IMR-90 (cell line): Measurements from ENCODE around the gene TEPSIN. TPM values are rescaled to one million over a fixed set of nuclear protein-coding genes. Genes with fewer than 3 reads are reported as not detected.
A peak's percentile ranks its signal among the peaks of the same experiment; 100 is the strongest.

ENCODE experiments used
- ATAC-seq: fragments of 200-7000 bp; cut with Tn5 transposase; 2 replicates; pipeline ENCODE4 v1.9.1; 2020; ENCODE audit warnings: low read depth, mild to moderate bottlenecking, moderate library complexity
- BruUV-seq: library from RNA; stranded (reverse); fragments of 400-500 nt; replicated peaks from 2 replicates; lab custom pipeline; 2021; lab: Mats Ljungman, UMichigan
- CTCF ChIA-PET: fragments of 300-600 bp; formaldehyde crosslinking; extraction: SDS; loops from one replicate; lab custom pipeline; 2021; ENCODE audit warnings: antibody characterized with exemption; lab: Yijun Ruan, JAX
- POLR2A ChIA-PET: fragments of 300-600 bp; sonication (Branson Sonifier 250); formaldehyde crosslinking; loops from one replicate; lab custom pipeline; 2022; ENCODE audit warnings: antibody characterized with exemption; ENCODE audit not compliant: unreplicated experiment; lab: Charles Lee
- DNase-seq: peaks from one replicate; pipeline ENCODE4 v3.0.0; 2013
- H2AFZ ChIP-seq: replicated peaks from 2 replicates; pipeline ENCODE3; 2013; ENCODE audit warnings: low read length, mild to moderate bottlenecking; ENCODE audit not compliant: poor library complexity
- H2AK5ac ChIP-seq: 2 replicates; pipeline ENCODE4 v1.6.1; 2013; ENCODE audit warnings: low read depth, low read length, inconsistent platforms
- H2AK9ac ChIP-seq: replicated peaks from 2 replicates; pipeline ENCODE3; 2013; ENCODE audit warnings: mild to moderate bottlenecking, low read depth, low read length, moderate library complexity; ENCODE audit not compliant: poor library complexity
- H2BK120ac ChIP-seq: 2 replicates; pipeline ENCODE4 v1.6.1; 2013; ENCODE audit warnings: low read depth, low read length, inconsistent platforms
- H2BK15ac ChIP-seq: 3 replicates; pipeline ENCODE4 v1.6.1; 2013; ENCODE audit warnings: low read depth, low read length, inconsistent platforms
- H2BK20ac ChIP-seq: 2 replicates; pipeline ENCODE4 v1.6.1; 2013; ENCODE audit warnings: low read depth, mild to moderate bottlenecking, inconsistent platforms, low read length, moderate library complexity
- H2BK5ac ChIP-seq: 2 replicates; pipeline ENCODE4 v1.6.1; 2013; ENCODE audit warnings: mild to moderate bottlenecking, low read depth, low read length, inconsistent platforms; ENCODE audit not compliant: poor library complexity, severe bottlenecking
- H3K14ac ChIP-seq: replicated peaks from 2 replicates; pipeline ENCODE4 v1.6.1; 2013; ENCODE audit warnings: low read depth, low read length, inconsistent platforms
- H3K18ac ChIP-seq: 2 replicates; pipeline ENCODE4 v1.6.1; 2013; ENCODE audit warnings: low read depth, low read length, control low read depth
- H3K23ac ChIP-seq: 2 replicates; pipeline ENCODE4 v1.6.1; 2013; ENCODE audit warnings: low read depth, low read length, inconsistent platforms
- H3K27ac ChIP-seq: 2 replicates; pipeline ENCODE4 v1.5.1; 2013; ENCODE audit warnings: mild to moderate bottlenecking, control low read depth, low read length; ENCODE audit not compliant: insufficient read depth
- H3K27me3 ChIP-seq: 2 replicates; pipeline ENCODE4 v1.6.1; 2013; ENCODE audit warnings: low read length; ENCODE audit not compliant: control insufficient read depth, insufficient read depth
- H3K36me3 ChIP-seq: 2 replicates; pipeline ENCODE4 v1.6.1; 2013; ENCODE audit warnings: low read length, mixed read lengths; ENCODE audit not compliant: control insufficient read depth, insufficient read depth
- H3K4ac ChIP-seq: 2 replicates; pipeline ENCODE4 v1.6.1; 2013; ENCODE audit warnings: low read depth, low read length, inconsistent platforms
- H3K4me1 ChIP-seq: 2 replicates; pipeline ENCODE4 v1.6.1; 2013; ENCODE audit warnings: low read length, mixed read lengths; ENCODE audit not compliant: control insufficient read depth, insufficient read depth
- H3K4me2 ChIP-seq: 2 replicates; pipeline ENCODE4 v1.6.1; 2013; ENCODE audit warnings: low read depth, mild to moderate bottlenecking, control low read depth, low read length, moderate library complexity
- H3K4me3 ChIP-seq: 2 replicates; pipeline ENCODE4 v1.5.1; 2013; ENCODE audit warnings: low read depth, mild to moderate bottlenecking, control low read depth, low read length, moderate library complexity; ENCODE audit not compliant: insufficient read depth
- H3K56ac ChIP-seq: 2 replicates; pipeline ENCODE4 v1.6.1; 2013; ENCODE audit warnings: low read length, inconsistent platforms; ENCODE audit not compliant: insufficient read depth; ENCODE audit errors: extremely low read depth
- H3K79me1 ChIP-seq, 2 experiments: 2 replicates each; pipeline ENCODE4 v1.6.1; 2013; ENCODE audit warnings: low read length in 2 of 2, inconsistent platforms in 1 of 2, low read depth in 1 of 2
- H3K9ac ChIP-seq: 2 replicates; pipeline ENCODE4 v1.6.1; 2013; ENCODE audit warnings: low read depth, low read length, control low read depth
- H3K9me1 ChIP-seq: 2 replicates; pipeline ENCODE4 v1.6.1; 2013; ENCODE audit warnings: low read length, inconsistent platforms; ENCODE audit not compliant: insufficient read depth
- H3K9me3 ChIP-seq: 2 replicates; pipeline ENCODE4 v1.6.1; 2013; ENCODE audit warnings: low read length; ENCODE audit not compliant: control insufficient read depth, insufficient read depth
- H4K20me1 ChIP-seq: 2 replicates; pipeline ENCODE4 v1.6.1; 2013; ENCODE audit warnings: low read length, inconsistent platforms; ENCODE audit not compliant: insufficient read depth
- H4K5ac ChIP-seq: 2 replicates; pipeline ENCODE4 v1.6.1; 2013; ENCODE audit warnings: mild to moderate bottlenecking, low read depth, low read length, control low read depth
- H4K8ac ChIP-seq, 2 experiments: 2 replicates each; pipeline ENCODE4 v1.6.1; 2013; ENCODE audit warnings: low read depth in 2 of 2, low read length in 2 of 2, control low read depth in 1 of 2, inconsistent platforms in 1 of 2
- H4K91ac ChIP-seq: 2 replicates; pipeline ENCODE4 v1.6.1; 2013; ENCODE audit warnings: low read depth, low read length, inconsistent platforms; ENCODE audit not compliant: insufficient read depth
- BHLHE40 ChIP-seq: fragments of 150-350 bp; IDR thresholded peaks from 2 replicates; pipeline ENCODE4 v1.6.1; 2016; ENCODE audit warnings: mild to moderate bottlenecking, low read depth, low read length
- CEBPB ChIP-seq: IDR thresholded peaks from 2 replicates; pipeline ENCODE4 v1.6.1; 2012; ENCODE audit warnings: low read depth, low read length, improper control_type of control experiment
- ELK1 ChIP-seq: fragments of 150-350 bp; IDR thresholded peaks from 2 replicates; pipeline ENCODE4 v1.6.1; 2016; ENCODE audit warnings: low read depth, mild to moderate bottlenecking, low read length, moderate library complexity, borderline replicate concordance
- FOS ChIP-seq: fragments of 150-350 bp; IDR thresholded peaks from 2 replicates; pipeline ENCODE4 v1.6.1; 2016; ENCODE audit warnings: low read depth, low read length
- MAZ ChIP-seq: IDR thresholded peaks from 2 replicates; pipeline ENCODE4 v1.6.1; 2012; ENCODE audit warnings: low read depth, mild to moderate bottlenecking, low read length, improper control_type of control experiment, moderate library complexity, borderline replicate concordance
- MXI1 ChIP-seq: IDR thresholded peaks from 2 replicates; pipeline ENCODE4 v1.6.1; 2012; ENCODE audit warnings: low read depth, mild to moderate bottlenecking, low read length, moderate library complexity, borderline replicate concordance
- NFE2L2 ChIP-seq: fragments of 150-350 bp; IDR thresholded peaks from 2 replicates; pipeline ENCODE4 v1.6.1; 2016; ENCODE audit warnings: low read depth, mild to moderate bottlenecking, low read length
- POLR2A ChIP-seq: IDR thresholded peaks from 2 replicates; pipeline ENCODE4 v1.6.1; 2012; ENCODE audit warnings: mild to moderate bottlenecking, low read depth, low read length
- RAD21 ChIP-seq: IDR thresholded peaks from 2 replicates; pipeline ENCODE4 v1.6.1; 2012; ENCODE audit warnings: low read length, improper control_type of control experiment
- RCOR1 ChIP-seq: IDR thresholded peaks from 2 replicates; pipeline ENCODE4 v1.6.1; 2012; ENCODE audit warnings: mild to moderate bottlenecking, low read length, improper control_type of control experiment; ENCODE audit not compliant: insufficient replicate concordance
- RFX5 ChIP-seq: IDR thresholded peaks from 2 replicates; pipeline ENCODE4 v1.8.0; 2012; ENCODE audit warnings: low read depth, mild to moderate bottlenecking, low read length, moderate library complexity
- WGBS, 2 experiments: methylation state at CpG; one replicate each; pipeline versions ENCODE4 v1.1.5 to v1.1.7; 2013; ENCODE audit warnings: missing lambda C conversion rate in 2 of 2; ENCODE audit not compliant: insufficient read length in 1 of 2; ENCODE audit errors: extremely low coverage in 2 of 2; 5-methylcytosine and 5-hydroxymethylcytosine counted together
- dilution Hi-C: fragments of 300-500 bp; cut with HindIII; formaldehyde crosslinking; loops from one replicate; pipeline ENCODE4 v1.14.3; 2018; ENCODE audit warnings: low sequenced_read_pairs; ENCODE audit not compliant: unreplicated experiment
- in situ Hi-C: fragments of 300-500 bp; cut with MboI; formaldehyde crosslinking; loops from 3 replicates; pipeline ENCODE4 v1.14.3; 2019; ENCODE audit warnings: low sequenced_read_pairs, inconsistent platforms, mixed read lengths
- intact Hi-C: fragments of 100-400 bp; cut with micrococcal nuclease; formaldehyde crosslinking; loops from 2 replicates; pipeline ENCODE4 v1.10.0; 2022
- polyA plus RNA-seq, 3 experiments: library from polyadenylated mRNA; depleted of rRNA; stranded (reverse); fragments of >200 nt; gene quantifications; 2 replicates each; pipeline ENCODE4 v1.2.3, GENCODE V29; 2012; ENCODE audit warnings: low replicate concordance in 1 of 3
- total RNA-seq: library from RNA; depleted of rRNA; stranded (reverse); fragments of >200 nt; gene quantifications from 2 replicates; pipeline ENCODE4 v1.2.3, GENCODE V29; 2012
- TF ChIP-seq, protein P1 (sequence below): conservative IDR thresholded peaks from 2 replicates; pipeline ENCODE4 v1.5.1; 2012; ENCODE audit warnings: mild to moderate bottlenecking, low read depth, low read length, improper control_type of control experiment

The TEPSIN gene
- total and polyA plus RNA-seq, 2 of the 4 experiments (the other 2 are of a cell fraction), result 3.2 to 28.1 TPM

DNA sequence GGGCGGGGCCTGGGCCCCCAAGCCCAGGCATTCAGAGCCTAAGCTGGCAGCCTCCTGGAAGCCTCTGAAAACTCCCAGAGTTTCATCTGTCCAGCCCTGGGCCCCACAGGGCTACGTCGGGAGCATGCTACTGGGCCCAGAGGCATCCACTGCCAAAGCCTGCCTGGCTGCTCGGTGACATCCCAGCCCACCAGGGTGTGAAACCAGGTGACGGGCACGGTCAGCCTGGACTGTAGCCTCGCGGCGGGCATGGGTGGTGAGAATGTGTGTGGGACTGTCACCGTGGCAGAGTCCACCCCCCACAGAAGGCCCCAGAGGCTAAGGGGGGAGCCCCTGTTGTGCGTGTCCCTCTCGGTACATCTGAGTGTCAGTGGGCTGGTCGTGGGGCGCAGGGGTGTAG lies 47.2 kb downstream of the TEPSIN start:
- Histone ChIP-seq H3K27ac (no peak overlapping the region), H3K4me1 (no peaks in the 10 kb centered on the region), H4K20me1 (no peaks in the 10 kb centered on the region; the same call in 1 of the 2 replicates), H4K8ac (no peak overlapping the region), H3K79me1 (no peaks in the 10 kb centered on the region), H3K18ac (no peak overlapping the region), H2BK20ac (no peak overlapping the region), H4K5ac (no peak overlapping the region), H3K4ac (no peak overlapping the region), H3K9ac (no peak overlapping the region), H3K4me3 (no peak overlapping the region), H3K27me3 (no peaks in the 10 kb centered on the region), H3K23ac (no peak overlapping the region), H2BK120ac (no peak overlapping the region), H4K91ac (no peak overlapping the region), H3K9me3 (no peaks in the 10 kb centered on the region), H3K9me1 (no peaks in the 10 kb centered on the region), H3K14ac (no peak overlapping the region), H3K36me3 (peaks cover 11% of the 10 kb centered on the region), H2BK15ac (no peak overlapping the region), H2AK9ac (peak overlapping the region; percentile 50), H2AK5ac (no peak overlapping the region), H2AFZ (peak overlapping the region; percentile 43), H3K56ac (no peak overlapping the region), H3K4me2 (no peak overlapping the region), H2BK5ac (no peak overlapping the region)
- intact Hi-C loops (no loop called here), dilution Hi-C loops (no loop called here), in situ Hi-C loops (no loop called here)
- ChIA-PET POLR2A (no interaction called here), CTCF (interaction anchor here (0.6 kb wide), 1 partner anchor 9 kb away, joined by 4 read pairs; no protein-coding TSS in a partner anchor)
- ATAC-seq (no peak), DNase-seq (no peak)
- no TSS peak for BruUV-seq
- WGBS, 2 experiments, result 80% methylated on average over 2 of the region's 14 CpGs; no CpG with 5 or more reads in 1 of the 2 experiments
- TF ChIP-seq RAD21 (no peak), NFE2L2 (no peak), MXI1 (no peak), POLR2A (no peak), FOS (no peak), BHLHE40 (no peak), RCOR1 (no peak), MAZ (no peak), RFX5 (no peak), ELK1 (no peak), CEBPB (no peak)
- TF ChIP-seq, protein P1, sequence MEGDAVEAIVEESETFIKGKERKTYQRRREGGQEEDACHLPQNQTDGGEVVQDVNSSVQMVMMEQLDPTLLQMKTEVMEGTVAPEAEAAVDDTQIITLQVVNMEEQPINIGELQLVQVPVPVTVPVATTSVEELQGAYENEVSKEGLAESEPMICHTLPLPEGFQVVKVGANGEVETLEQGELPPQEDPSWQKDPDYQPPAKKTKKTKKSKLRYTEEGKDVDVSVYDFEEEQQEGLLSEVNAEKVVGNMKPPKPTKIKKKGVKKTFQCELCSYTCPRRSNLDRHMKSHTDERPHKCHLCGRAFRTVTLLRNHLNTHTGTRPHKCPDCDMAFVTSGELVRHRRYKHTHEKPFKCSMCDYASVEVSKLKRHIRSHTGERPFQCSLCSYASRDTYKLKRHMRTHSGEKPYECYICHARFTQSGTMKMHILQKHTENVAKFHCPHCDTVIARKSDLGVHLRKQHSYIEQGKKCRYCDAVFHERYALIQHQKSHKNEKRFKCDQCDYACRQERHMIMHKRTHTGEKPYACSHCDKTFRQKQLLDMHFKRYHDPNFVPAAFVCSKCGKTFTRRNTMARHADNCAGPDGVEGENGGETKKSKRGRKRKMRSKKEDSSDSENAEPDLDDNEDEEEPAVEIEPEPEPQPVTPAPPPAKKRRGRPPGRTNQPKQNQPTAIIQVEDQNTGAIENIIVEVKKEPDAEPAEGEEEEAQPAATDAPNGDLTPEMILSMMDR, result no peak
